Measurements from ENCODE around the gene SLC25A29. TPM values are rescaled to one million over a fixed set of nuclear protein-coding genes. Genes with fewer than 3 reads are reported as not detected.

SLC25A29 gene, protein sequence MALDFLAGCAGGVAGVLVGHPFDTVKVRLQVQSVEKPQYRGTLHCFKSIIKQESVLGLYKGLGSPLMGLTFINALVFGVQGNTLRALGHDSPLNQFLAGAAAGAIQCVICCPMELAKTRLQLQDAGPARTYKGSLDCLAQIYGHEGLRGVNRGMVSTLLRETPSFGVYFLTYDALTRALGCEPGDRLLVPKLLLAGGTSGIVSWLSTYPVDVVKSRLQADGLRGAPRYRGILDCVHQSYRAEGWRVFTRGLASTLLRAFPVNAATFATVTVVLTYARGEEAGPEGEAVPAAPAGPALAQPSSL
- total RNA-seq, result 8.2 and 33.5 TPM in 2 replicates

DNA sequence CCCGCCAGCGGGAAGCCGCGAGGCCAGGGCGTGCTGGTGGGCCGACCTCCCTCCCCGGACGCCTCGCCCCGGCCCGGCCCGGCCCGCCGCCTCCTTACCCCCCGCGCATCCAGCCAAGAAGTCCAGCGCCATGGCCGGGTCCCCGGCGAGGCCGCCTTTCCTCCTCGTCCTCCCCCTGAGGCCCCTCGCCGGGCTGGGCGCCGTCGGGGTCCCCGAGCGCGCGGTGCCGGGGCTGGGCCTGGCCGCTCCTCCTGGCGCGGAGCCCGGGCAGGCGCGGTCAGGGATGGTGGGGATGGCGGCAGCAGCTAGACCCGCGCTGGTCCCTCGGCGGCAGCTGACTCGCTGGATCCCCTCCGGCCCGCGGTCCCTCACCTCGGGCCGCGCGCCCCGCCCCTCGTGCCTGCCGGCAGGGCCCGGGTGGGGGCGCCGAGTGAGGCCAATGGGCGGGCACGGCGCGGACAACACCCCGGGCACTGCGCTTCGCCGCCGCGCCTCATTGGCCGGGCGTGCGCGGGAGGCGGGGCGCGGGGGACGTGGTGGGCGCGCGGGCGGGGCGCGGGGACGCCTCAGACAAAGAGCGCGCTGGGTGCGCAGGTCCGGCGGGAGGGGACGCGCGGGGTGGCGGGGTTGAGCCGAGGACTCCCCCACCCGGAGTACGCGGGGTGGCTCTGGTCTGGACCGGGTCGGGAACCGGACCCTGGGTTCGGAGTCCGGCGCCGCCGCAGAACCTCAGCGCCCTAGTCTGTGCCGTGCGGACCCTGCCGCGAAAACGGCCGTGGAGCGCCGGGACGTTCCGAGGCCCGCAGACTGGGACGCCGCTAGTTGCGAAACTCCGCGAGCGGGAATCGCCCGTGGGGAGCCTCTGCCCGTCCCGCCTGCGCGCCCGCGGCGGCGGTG lies at the start of gene SLC25A29:
TSS of gene SLC25A29 (minus strand) at position 344 of the 897 bp plus-strand sequence. CDS start at position 132, 212 bp downstream.

DNA sequence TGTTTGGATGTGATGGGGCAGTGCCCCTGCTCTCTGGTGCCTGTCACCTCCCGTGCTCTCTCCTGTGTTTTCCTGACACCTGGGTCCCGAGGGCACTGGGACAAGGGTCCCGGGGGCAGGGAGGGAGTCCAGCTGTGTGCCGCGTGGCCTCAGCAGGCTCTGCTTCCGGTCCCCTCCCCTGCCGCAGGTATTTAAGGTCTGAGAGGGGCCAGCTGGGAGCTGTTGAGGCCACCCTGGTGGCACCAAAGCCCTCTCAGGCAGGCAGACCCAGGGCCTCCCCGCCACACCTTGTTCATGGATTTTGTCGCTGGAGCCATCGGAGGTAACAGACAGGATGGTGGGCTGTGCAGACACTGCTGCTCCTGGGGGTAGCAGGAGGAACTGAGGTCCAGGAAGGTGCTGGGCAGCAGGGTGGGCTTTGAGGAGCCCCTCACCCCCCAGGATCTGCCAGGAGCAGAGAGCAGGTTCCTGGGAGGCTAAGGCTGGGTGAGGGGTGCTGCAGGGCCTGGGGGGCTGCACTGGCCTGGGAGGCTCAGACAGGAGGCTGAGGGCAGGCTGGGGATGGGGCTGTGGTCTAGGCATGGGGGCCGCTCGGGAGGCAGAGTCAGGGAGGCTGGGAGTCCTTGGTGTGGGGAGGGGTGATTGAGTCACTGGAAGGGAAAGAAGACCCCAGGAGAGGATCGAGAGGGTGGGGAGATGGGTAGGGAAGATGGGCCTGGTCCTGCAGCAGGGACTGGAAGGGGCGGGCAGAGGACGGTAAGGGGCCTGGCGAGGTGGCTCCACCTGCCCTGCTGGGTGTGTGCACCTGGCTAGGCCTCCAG lies 17.1 kb upstream of the SLC25A29 start, which contains the start of gene SLC25A47:
TSS of gene SLC25A47 (plus strand) at position 219 of the 821 bp plus-strand sequence. CDS start at position 295, 76 bp downstream.

Other genes with a start within 250 kb of the SLC25A29 start
- 5.8 and 18.8 TPM in 2 replicates for gene EVL, start 241.0 kb downstream of the SLC25A29 start, total RNA-seq
- 1.2 and 3.4 TPM in 2 replicates for gene DEGS2, start 146.8 kb downstream of the SLC25A29 start, total RNA-seq
- 48.5 and 69.1 TPM in 2 replicates for gene YY1, start 67.3 kb downstream of the SLC25A29 start, total RNA-seq
- gene SLC25A47, start 16.9 kb upstream of the SLC25A29 start, total RNA-seq, result 0.07 TPM in 1 of 2 replicates, not detected in the other
- gene WDR25, start 70.0 kb upstream of the SLC25A29 start, total RNA-seq, result 13.4 and 18.8 TPM in 2 replicates

Data from nasal cavity respiratory epithelium epithelial cell of viscerocranial mucosa (primary cell).